BE2C (cell line): ENCODE results near the gene COL1A1.

ENCODE experiments used
- DNase-seq: peaks from one replicate; pipeline ENCODE4 v3.0.0-alpha.2; 2020
- H3K27me3 ChIP-seq: fragments of 250-450 bp; sonication (Bioruptor Pico); 2 replicates; pipeline ENCODE4 v1.5.1; 2020; ENCODE audit warnings: mild to moderate bottlenecking
- H3K36me3 ChIP-seq: fragments of 250-450 bp; sonication (Bioruptor Pico); 2 replicates; pipeline ENCODE4 v1.5.1; 2020; ENCODE audit warnings: mild to moderate bottlenecking
- H3K4me1 ChIP-seq: fragments of 250-450 bp; sonication (Bioruptor Pico); 2 replicates; pipeline ENCODE4 v1.5.1; 2020
- H3K4me3 ChIP-seq: 2 replicates; pipeline ENCODE4 v1.5.1; 2011; ENCODE audit warnings: low read depth, low read length
- H3K9me3 ChIP-seq: fragments of 250-450 bp; sonication (Bioruptor Pico); 2 replicates; pipeline ENCODE4 v1.5.1; 2020
- CTCF ChIP-seq: IDR thresholded peaks from 2 replicates; pipeline ENCODE4 v1.5.1; 2012; ENCODE audit warnings: mild to moderate bottlenecking, low read depth, low read length

The COL1A1 gene

GRCh38 chr17:50221266-50221863 lies 19.9 kb upstream of the COL1A1 start:
- Histone ChIP-seq H3K36me3 (no peaks in the 10 kb centered on the region), H3K4me3 (no peak overlapping the region), H3K27me3 (no peaks in the 10 kb centered on the region), H3K4me1 (no peaks in the 10 kb centered on the region), H3K9me3 (no peaks in the 10 kb centered on the region)
- DNase-seq, result no peak
- TF ChIP-seq CTCF, result no peak

DNA sequence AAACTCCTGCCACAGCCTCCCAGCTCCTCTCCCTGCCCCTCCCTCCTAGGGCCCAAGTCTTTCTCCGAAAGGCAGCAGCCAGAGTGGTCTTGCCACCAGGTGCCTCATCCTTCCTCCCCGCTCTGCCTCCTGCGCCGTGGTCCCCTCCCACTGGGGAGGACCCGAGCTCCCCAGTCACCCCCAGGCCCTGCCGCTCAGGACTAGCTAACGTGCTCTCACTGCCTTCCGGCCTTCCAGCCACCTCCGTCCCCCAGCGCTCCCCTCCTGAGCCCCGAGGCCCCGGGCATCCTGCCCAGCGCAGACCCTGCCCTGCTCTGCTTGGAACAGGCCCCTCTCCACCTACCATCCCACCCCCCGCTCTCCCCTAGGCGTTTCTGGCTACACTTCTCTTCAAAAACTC lies 19.4 kb upstream of the COL1A1 start:
- no peak for TF ChIP-seq CTCF
- no peaks in the 10 kb centered on the region for H3K27me3 ChIP-seq
- H3K9me3 ChIP-seq, result no peaks in the 10 kb centered on the region
- DNase-seq, result no peak
- no peaks in the 10 kb centered on the region for H3K36me3 ChIP-seq
- H3K4me1 ChIP-seq, result no peaks in the 10 kb centered on the region
- no peak overlapping the region for H3K4me3 ChIP-seq

- no peak for TF ChIP-seq CTCF
- no peak for DNase-seq
- Histone ChIP-seq H3K4me1 (no peaks in the 10 kb centered on the region; the same call in 1 of the 2 replicates), H3K36me3 (no peaks in the 10 kb centered on the region), H3K4me3 (no peak overlapping the region), H3K27me3 (no peaks in the 10 kb centered on the region), H3K9me3 (no peaks in the 10 kb centered on the region)
Observed at GRCh38 chr17:50219939-50220465, 18.6 kb upstream of the COL1A1 start.

- Histone ChIP-seq H3K4me1 (no peaks in the 10 kb centered on the region; the same call in 1 of the 2 replicates), H3K9me3 (no peaks in the 10 kb centered on the region), H3K27me3 (no peaks in the 10 kb centered on the region), H3K4me3 (no peak overlapping the region), H3K36me3 (no peaks in the 10 kb centered on the region)
- no peak for TF ChIP-seq CTCF
- no peak for DNase-seq
Observed at GRCh38 chr17:50219342-50219741, 17.9 kb upstream of the COL1A1 start.

DNA sequence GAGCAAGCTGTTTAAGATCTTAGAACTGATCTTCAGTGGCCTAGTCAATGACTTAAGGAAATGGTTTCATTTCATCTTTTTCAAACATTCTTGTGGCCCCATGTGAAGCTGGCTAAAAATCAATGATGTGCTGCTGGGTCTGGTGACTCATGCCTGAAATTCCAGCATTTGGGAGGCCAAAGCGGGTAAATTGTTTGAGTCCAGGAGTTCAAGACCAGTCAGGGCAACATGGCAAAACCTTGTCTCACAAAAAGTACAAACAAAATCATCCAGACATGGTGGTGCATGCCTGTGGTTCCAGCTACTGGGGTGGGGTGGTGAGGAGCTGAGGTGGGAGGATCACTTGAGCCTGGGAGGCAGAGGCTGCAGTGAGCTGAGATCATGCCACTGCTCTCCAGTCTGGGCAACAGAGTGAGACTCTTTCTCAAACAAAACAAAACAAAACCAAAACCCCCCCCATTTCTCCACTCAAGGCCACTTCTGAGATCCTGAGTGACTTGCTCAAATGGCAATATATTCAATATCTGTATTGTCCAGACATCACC lies 17.4 kb upstream of the COL1A1 start:
- Histone ChIP-seq H3K27me3 (no peaks in the 10 kb centered on the region), H3K9me3 (no peaks in the 10 kb centered on the region), H3K4me3 (no peak overlapping the region), H3K4me1 (no peaks in the 10 kb centered on the region; the same call in 1 of the 2 replicates), H3K36me3 (no peaks in the 10 kb centered on the region)
- DNase-seq, result no peak
- no peak for TF ChIP-seq CTCF

- no peak for TF ChIP-seq CTCF
- no peak for DNase-seq
- no peaks in the 10 kb centered on the region for H3K9me3 ChIP-seq
- no peaks in the 10 kb centered on the region; the same call in 1 of the 2 replicates for H3K4me1 ChIP-seq
- H3K36me3 ChIP-seq, result no peaks in the 10 kb centered on the region
- H3K4me3 ChIP-seq, result no peak overlapping the region
- H3K27me3 ChIP-seq, result no peaks in the 10 kb centered on the region
Observed at GRCh38 chr17:50218071-50218759, 16.8 kb upstream of the COL1A1 start.
